H1 (cell line): ENCODE results near the gene TMEM51. TPM values are rescaled to one million over a fixed set of nuclear protein-coding genes. Genes with fewer than 3 reads are reported as not detected.

Experiments
- CTCF ChIA-PET: fragments of 300-600 bp; sonication (Branson Sonifier 250); formaldehyde crosslinking; loops from one replicate; lab custom pipeline; 2021; ENCODE audit not compliant: partially characterized antibody; lab: Charles Lee
- POLR2A ChIA-PET: fragments of 300-600 bp; sonication (Branson Sonifier 250); formaldehyde crosslinking; loops from one replicate; lab custom pipeline; 2021; ENCODE audit warnings: inconsistent platforms; ENCODE audit not compliant: partially characterized antibody; lab: Charles Lee
- DNase-seq, 2 experiments: peaks; one replicate each; pipeline versions ENCODE4 v3.0.0 to v3.0.0-alpha.2; 2010 to 2022; ENCODE audit warnings: low spot score in 2 of 2, low read depth in 1 of 2, mixed read lengths in 1 of 2
- FAIRE-seq: peaks from 2 replicates; lab custom pipeline; 2011; peaks lifted over from hg19 to GRCh38; lab: Jason Lieb, UNC
- H2AFZ ChIP-seq: 2 replicates; pipeline ENCODE4 v1.8.1; 2012; ENCODE audit warnings: low read length, inconsistent platforms
- H2AK5ac ChIP-seq: 2 replicates; pipeline ENCODE4 v1.6.1; 2013; ENCODE audit warnings: low read depth, low read length
- H2BK120ac ChIP-seq: replicated peaks from 2 replicates; pipeline ENCODE3; 2013; ENCODE audit warnings: low read depth, low read length, inconsistent platforms
- H2BK12ac ChIP-seq: 2 replicates; pipeline ENCODE4 v1.6.1; 2013; ENCODE audit warnings: low read depth, low read length
- H2BK15ac ChIP-seq: 2 replicates; pipeline ENCODE4 v1.6.1; 2013; ENCODE audit warnings: low read length
- H2BK20ac ChIP-seq: 2 replicates; pipeline ENCODE4 v1.6.1; 2013; ENCODE audit warnings: low read length
- H2BK5ac ChIP-seq: 2 replicates; pipeline ENCODE4 v1.6.1; 2013; ENCODE audit warnings: low read depth, low read length
- H3K14ac ChIP-seq: 2 replicates; pipeline ENCODE4 v1.6.1; 2013; ENCODE audit warnings: inconsistent platforms; ENCODE audit not compliant: insufficient read length
- H3K18ac ChIP-seq: 2 replicates; pipeline ENCODE4 v1.6.1; 2013; ENCODE audit warnings: low read length; ENCODE audit errors: extremely low read depth
- H3K23ac ChIP-seq: 2 replicates; pipeline ENCODE4 v1.6.1; 2013; ENCODE audit warnings: inconsistent platforms; ENCODE audit not compliant: insufficient read length
- H3K23me2 ChIP-seq: 2 replicates; pipeline ENCODE4 v1.6.1; 2013; ENCODE audit warnings: low read depth, low read length
- H3K27ac ChIP-seq: 2 replicates; pipeline ENCODE4 v1.6.1; 2011; ENCODE audit warnings: low read depth, low read length, inconsistent platforms
- H3K27me3 ChIP-seq, 4 experiments: replicated peaks in 1 of 4; 1 replicate in 1 of 4; 2 replicates in 3 of 4; pipeline versions ENCODE4 v1.6.1 to v1.8.1; 2011 to 2013; ENCODE audit warnings: low read length in 3 of 4, mild to moderate bottlenecking in 3 of 4, inconsistent platforms in 2 of 4, mixed read lengths in 2 of 4, moderate library complexity in 1 of 4; ENCODE audit not compliant: control insufficient read depth in 3 of 4, insufficient read depth in 3 of 4; ENCODE audit errors: extremely low read depth in 1 of 4
- H3K36me3 ChIP-seq, 4 experiments: 2 replicates each; pipeline versions ENCODE4 v1.6.1 to v1.8.1; 2011 to 2013; ENCODE audit warnings: mild to moderate bottlenecking in 4 of 4, low read length in 3 of 4, moderate library complexity in 2 of 4, control low read depth in 1 of 4, inconsistent platforms in 1 of 4; ENCODE audit not compliant: insufficient read depth in 4 of 4, control insufficient read depth in 2 of 4
- H3K4ac ChIP-seq: replicated peaks from 2 replicates; pipeline ENCODE3; 2013; ENCODE audit warnings: low read length, low read depth, mixed read lengths, inconsistent platforms; ENCODE audit not compliant: insufficient read length
- H3K4me1 ChIP-seq, 4 experiments: replicated peaks in 1 of 4; 1 replicate in 1 of 4; 2 replicates in 3 of 4; pipeline versions ENCODE4 v1.6.1 to v1.8.1; 2011 to 2013; ENCODE audit warnings: low read length in 3 of 4, inconsistent platforms in 2 of 4, mixed read lengths in 1 of 4; ENCODE audit not compliant: insufficient read depth in 4 of 4, control insufficient read depth in 3 of 4
- H3K4me2 ChIP-seq, 2 experiments: 2 replicates each; pipeline versions ENCODE4 v1.6.1 to v1.8.1; 2011 to 2013; ENCODE audit warnings: low read depth in 2 of 2, low read length in 2 of 2, control low read depth in 1 of 2, inconsistent platforms in 1 of 2, mild to moderate bottlenecking in 1 of 2; ENCODE audit not compliant: insufficient read depth in 1 of 2
- H3K4me3 ChIP-seq, 4 experiments: fragments of 200-600, 300-600 bp in 1 of 4; sonication (generic), shearing (Covaris generic), sonication (Bioruptor Twin) in 1 of 4; 2 replicates each; pipeline versions ENCODE4 v1.5.1 to v1.8.1; 2011 to 2016; ENCODE audit warnings: low read length in 4 of 4, low read depth in 3 of 4, control low read depth in 2 of 4, inconsistent platforms in 2 of 4, mild to moderate bottlenecking in 2 of 4, mixed read lengths in 1 of 4, moderate library complexity in 1 of 4; ENCODE audit not compliant: insufficient read depth in 2 of 4; ENCODE audit errors: extremely low read depth in 1 of 4
- H3K56ac ChIP-seq: replicated peaks from 2 replicates; pipeline ENCODE3; 2013; ENCODE audit warnings: low read depth, mild to moderate bottlenecking, mixed read lengths, low read length, inconsistent platforms; ENCODE audit not compliant: insufficient read length
- H3K79me1 ChIP-seq: 2 replicates; pipeline ENCODE4 v1.6.1; 2013; ENCODE audit warnings: low read depth, low read length, control low read depth
- H3K79me2 ChIP-seq, 2 experiments: 2 replicates each; pipeline versions ENCODE4 v1.6.1 to v1.8.1; 2012 to 2013; ENCODE audit warnings: low read length in 2 of 2, mild to moderate bottlenecking in 2 of 2, inconsistent platforms in 1 of 2; ENCODE audit not compliant: insufficient read depth in 2 of 2, control insufficient read depth in 1 of 2
- H3K9ac ChIP-seq, 4 experiments: replicated peaks in 1 of 4; 1 replicate in 1 of 4; 2 replicates in 3 of 4; pipeline versions ENCODE4 v1.6.1 to v1.8.1; 2011 to 2013; ENCODE audit warnings: low read depth in 3 of 4, low read length in 3 of 4, control low read depth in 2 of 4, mild to moderate bottlenecking in 2 of 4, moderate library complexity in 2 of 4, inconsistent platforms in 1 of 4; ENCODE audit errors: extremely low read depth in 1 of 4
- H3K9me3 ChIP-seq, 2 experiments: 2 replicates each; pipeline versions ENCODE4 v1.6.1 to v1.8.1; 2012 to 2013; ENCODE audit warnings: mild to moderate bottlenecking in 2 of 2, moderate library complexity in 2 of 2, control low read depth in 1 of 2, inconsistent platforms in 1 of 2, low read depth in 1 of 2, low read length in 1 of 2, mixed read lengths in 1 of 2; ENCODE audit not compliant: insufficient read depth in 2 of 2
- H4K20me1 ChIP-seq, 2 experiments: replicated peaks in 1 of 2; 2 replicates each; pipeline versions ENCODE3 to v1.8.1; 2011 to 2013; ENCODE audit warnings: inconsistent platforms in 2 of 2, low read length in 2 of 2, mild to moderate bottlenecking in 1 of 2; ENCODE audit not compliant: insufficient read depth in 2 of 2, control insufficient read depth in 1 of 2
- H4K5ac ChIP-seq: 2 replicates; pipeline ENCODE4 v1.6.1; 2013; ENCODE audit warnings: low read length, low read depth, mixed read lengths, inconsistent platforms; ENCODE audit not compliant: insufficient read length
- H4K8ac ChIP-seq: 2 replicates; pipeline ENCODE4 v1.8.0; 2013; ENCODE audit warnings: mild to moderate bottlenecking, moderate library complexity, low read length, inconsistent platforms; ENCODE audit not compliant: insufficient read depth; ENCODE audit errors: extremely low read depth
- H4K91ac ChIP-seq: replicated peaks from 2 replicates; pipeline ENCODE3; 2013; ENCODE audit warnings: low read length, mixed read lengths, inconsistent platforms; ENCODE audit not compliant: insufficient read length
- HDAC2 ChIP-seq, 2 experiments: fragments of 300-600 bp in 1 of 2; sonication (generic) in 1 of 2; IDR thresholded peaks; 2 replicates each; pipeline ENCODE4 v1.6.1; 2011 to 2012; ENCODE audit warnings: low read depth in 2 of 2, low read length in 2 of 2, mild to moderate bottlenecking in 2 of 2, moderate library complexity in 2 of 2, borderline replicate concordance in 1 of 2, inconsistent platforms in 1 of 2
- JUND ChIP-seq: IDR thresholded peaks from 2 replicates; pipeline ENCODE4 v1.6.1; 2011; ENCODE audit warnings: mild to moderate bottlenecking, improper control_type of control experiment, low read length
- KDM4A ChIP-seq: IDR thresholded peaks from one replicate; pipeline ENCODE4 v1.7.1; 2012; ENCODE audit warnings: low read depth, mild to moderate bottlenecking, moderate library complexity, low read length, inconsistent platforms; ENCODE audit not compliant: severe bottlenecking
- KDM5A ChIP-seq: fragments of 200-600 bp; IDR thresholded peaks from 2 replicates; pipeline ENCODE4 v1.7.1; 2012; ENCODE audit warnings: mild to moderate bottlenecking, low read length, inconsistent platforms, mixed read lengths
- NRF1 ChIP-seq: IDR thresholded peaks from 2 replicates; pipeline ENCODE4 v1.6.1; 2011; ENCODE audit warnings: mild to moderate bottlenecking, low read depth, low read length, improper control_type of control experiment
- PHF8 ChIP-seq: fragments of 200-600 bp; sonication (generic); conservative IDR thresholded peaks from 2 replicates; pipeline ENCODE4 v1.7.1; 2012; ENCODE audit warnings: low read depth, mild to moderate bottlenecking, inconsistent platforms, low read length, moderate library complexity
- RNF2 ChIP-seq: fragments of 200-900, 300-1000 bp; sonication (generic); IDR thresholded peaks from 2 replicates; pipeline ENCODE4 v1.7.1; 2016; ENCODE audit warnings: borderline replicate concordance, low read depth, mild to moderate bottlenecking, antibody characterized with exemption, low read length; ENCODE audit not compliant: poor library complexity, severe bottlenecking; ENCODE audit errors: missing control alignments
- SAP30 ChIP-seq: fragments of 300-600 bp; sonication (generic); IDR thresholded peaks from 2 replicates; pipeline ENCODE4 v1.7.1; 2012; ENCODE audit warnings: low read length, moderate library complexity, mild to moderate bottlenecking, inconsistent platforms; ENCODE audit not compliant: insufficient read depth, insufficient replicate concordance
- SUZ12 ChIP-seq: fragments of 200-600 bp; sonication (generic); IDR thresholded peaks from 2 replicates; pipeline ENCODE4 v1.6.1; 2012; ENCODE audit warnings: mild to moderate bottlenecking, inconsistent platforms, low read length, moderate library complexity, mixed read lengths
- YY1 ChIP-seq: IDR thresholded peaks from 2 replicates; pipeline ENCODE4 v1.6.1; 2011; ENCODE audit warnings: low read depth, mild to moderate bottlenecking, low read length
- WGBS, 2 experiments: shearing (Covaris generic) in 1 of 2; methylation state at CpG; one replicate each; pipeline versions ENCODE4 v1.1.6 to v1.1.7; 2013 to 2015; ENCODE audit warnings: low lambda C conversion rate in 2 of 2, mixed read lengths in 2 of 2, inconsistent platforms in 1 of 2, low coverage in 1 of 2, missing lambda C conversion rate in 1 of 2; ENCODE audit not compliant: insufficient replicate concordance in 2 of 2, insufficient coverage in 1 of 2, insufficient read length in 1 of 2; ENCODE audit errors: extremely low coverage in 1 of 2, missing lambda C conversion rate in 1 of 2; 5-methylcytosine and 5-hydroxymethylcytosine counted together
- polyA plus RNA-seq, 7 experiments: library from polyadenylated mRNA; depleted of rRNA in 3 of 7; stranded (reverse) in 5 of 7; unstranded in 2 of 7; fragments of >200 nt in 5 of 7; fragments of 200-250 nt in 2 of 7; gene quantifications; 1 replicate in 5 of 7; 2 replicates in 1 of 7; 4 replicates in 1 of 7; pipeline versions ENCODE4 v1.2.1 to v1.2.3, GENCODE V29; 2011 to 2013; ENCODE audit warnings: missing spikeins in 2 of 7, mixed read lengths in 2 of 7
- total RNA-seq: library from RNA; stranded (reverse); fragmentation: NEBNext Ultra II Directional; extraction: Animal tissue kit (Norgen Biotek cat#: 25700); gene quantifications from 2 replicates; pipeline ENCODE4 v1.2.1, GENCODE V29; 2021
- TF ChIP-seq, protein P1 (sequence below): IDR thresholded peaks from 2 replicates; pipeline ENCODE4 v1.6.1; 2011; ENCODE audit warnings: low read length, improper control_type of control experiment
- TF ChIP-seq, protein P2 (sequence below): IDR thresholded peaks from 2 replicates; pipeline ENCODE4 v1.6.1; 2012; ENCODE audit warnings: inconsistent platforms

The TMEM51 gene
- total and polyA plus RNA-seq, 2 of the 8 experiments (the other 6 are each of a cell fraction or from before 2014, with no cell fraction given): 9.9 to 10.7 TPM

DNA sequence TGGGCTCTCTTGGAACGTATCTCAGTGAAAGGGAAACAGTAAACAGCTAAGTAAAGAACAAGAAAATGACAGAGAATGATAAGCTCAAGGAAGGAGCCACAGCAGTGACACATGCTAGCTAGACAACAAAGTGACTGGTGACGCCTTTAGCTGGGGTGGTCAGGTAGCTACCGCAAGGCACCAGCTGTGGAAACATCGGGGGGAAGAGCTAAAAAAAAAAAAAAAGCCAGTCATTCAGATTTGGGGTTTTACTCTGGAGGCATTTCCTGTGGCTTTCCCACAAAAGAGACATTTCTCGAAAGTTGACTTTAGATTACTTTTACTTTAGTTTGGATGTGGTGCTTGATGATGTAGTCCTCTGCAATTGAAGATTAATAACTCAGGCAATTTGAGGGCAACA lies 95.5 kb downstream of the TMEM51 start:
- WGBS, 2 experiments: 84% methylated on average over 5 of the region's 5 CpGs; no CpG with 5 or more reads in 1 of the 2 experiments
- no peak overlapping the region for H2BK120ac ChIP-seq
- no peak overlapping the region for H3K4me3 ChIP-seq
- no peak overlapping the region for H3K9ac ChIP-seq
- no peaks in the 10 kb centered on the region for H3K9me3 ChIP-seq
- DNase-seq: no peak
- H3K79me1 ChIP-seq: no peaks in the 10 kb centered on the region
- no peak overlapping the region for H3K27ac ChIP-seq
- CTCF ChIA-PET: interaction anchor here (0.6 to 3.8 kb wide), 5 partner anchors 23 to 183 kb away, joined by 3 to 16 read pairs (median 5); no protein-coding TSS in a partner anchor
- H3K23me2 ChIP-seq: peaks cover 3% of the 10 kb centered on the region; the same call in 1 of the 2 replicates
- no peak for FAIRE-seq
- no peak overlapping the region for H3K14ac ChIP-seq
- H3K27me3 ChIP-seq: no peaks in the 10 kb centered on the region
- POLR2A ChIA-PET: no interaction called here
- no peak overlapping the region for H3K4me2 ChIP-seq
- H4K5ac ChIP-seq: no peak overlapping the region
- no peak overlapping the region for H3K23ac ChIP-seq
- H3K4me1 ChIP-seq: peaks cover 0 to 10% (median 2%) of the 10 kb centered on the region in 4 experiments; a peak in 5 of 7 replicates
- H2BK15ac ChIP-seq: no peak overlapping the region
- H4K91ac ChIP-seq: no peak overlapping the region
- H2AK5ac ChIP-seq: no peak overlapping the region
- H4K20me1 ChIP-seq: no peaks in the 10 kb centered on the region
- H3K4ac ChIP-seq: no peak overlapping the region
- no peak overlapping the region for H2BK5ac ChIP-seq
- H3K36me3 ChIP-seq: no peaks in the 10 kb centered on the region
- no peak overlapping the region for H2BK12ac ChIP-seq
- H3K79me2 ChIP-seq: no peaks in the 10 kb centered on the region
- H4K8ac ChIP-seq: no peak overlapping the region
- no peak overlapping the region for H2AFZ ChIP-seq
- H3K18ac ChIP-seq: no peak overlapping the region
- no peak overlapping the region for H3K56ac ChIP-seq
- no peak overlapping the region for H2BK20ac ChIP-seq
- TF ChIP-seq, protein P1, sequence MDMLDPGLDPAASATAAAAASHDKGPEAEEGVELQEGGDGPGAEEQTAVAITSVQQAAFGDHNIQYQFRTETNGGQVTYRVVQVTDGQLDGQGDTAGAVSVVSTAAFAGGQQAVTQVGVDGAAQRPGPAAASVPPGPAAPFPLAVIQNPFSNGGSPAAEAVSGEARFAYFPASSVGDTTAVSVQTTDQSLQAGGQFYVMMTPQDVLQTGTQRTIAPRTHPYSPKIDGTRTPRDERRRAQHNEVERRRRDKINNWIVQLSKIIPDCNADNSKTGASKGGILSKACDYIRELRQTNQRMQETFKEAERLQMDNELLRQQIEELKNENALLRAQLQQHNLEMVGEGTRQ: no peak
- no peak for TF ChIP-seq SAP30
- TF ChIP-seq KDM5A: no peak
- TF ChIP-seq, protein P2, sequence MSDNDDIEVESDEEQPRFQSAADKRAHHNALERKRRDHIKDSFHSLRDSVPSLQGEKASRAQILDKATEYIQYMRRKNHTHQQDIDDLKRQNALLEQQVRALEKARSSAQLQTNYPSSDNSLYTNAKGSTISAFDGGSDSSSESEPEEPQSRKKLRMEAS: no peak
- TF ChIP-seq HDAC2 (IDR thresholded peaks at IDR 0.05; ENCODE audit: borderline replicate concordance in 1 of 2, low read depth in 2 of 2, low read length in 2 of 2): no peak
- no peak for TF ChIP-seq RNF2
- no peak for TF ChIP-seq NRF1
- TF ChIP-seq JUND: no peak
- no peak for TF ChIP-seq PHF8
- TF ChIP-seq KDM4A: no peak
- no peak for TF ChIP-seq YY1
- no peak for TF ChIP-seq SUZ12
